OCI-LY7 (cell line): ENCODE results near the gene CLASP2. TPM values are rescaled to one million over a fixed set of nuclear protein-coding genes. Genes with fewer than 3 reads are reported as not detected.

Experiments
- BruUV-seq: library from RNA; stranded (reverse); fragments of 400-500 nt; replicated peaks from 2 replicates; lab custom pipeline; 2021; lab: Mats Ljungman, UMichigan
- CTCF ChIA-PET: fragments of 300-600 bp; sonication (Branson Sonifier 250); formaldehyde crosslinking; loops from one replicate; lab custom pipeline; 2022; ENCODE audit warnings: antibody characterized with exemption; ENCODE audit not compliant: unreplicated experiment; lab: Charles Lee
- POLR2A ChIA-PET: fragments of 300-600 bp; sonication (Branson Sonifier 250); formaldehyde crosslinking; loops from one replicate; lab custom pipeline; 2022; ENCODE audit warnings: antibody characterized with exemption; lab: Charles Lee
- DNase-seq: peaks from one replicate; pipeline ENCODE4 v3.0.0-alpha.2; 2015; ENCODE audit warnings: low spot score
- H2AFZ ChIP-seq: fragments of 200-600 bp; sonication (generic), shearing (Covaris generic); 2 replicates; pipeline ENCODE4 v1.6.1; 2014; ENCODE audit warnings: mild to moderate bottlenecking, antibody characterized with exemption, low read length, moderate library complexity
- H3K27ac ChIP-seq: fragments of 200-600 bp; sonication (generic); 2 replicates; pipeline ENCODE4 v1.5.1; 2014; ENCODE audit warnings: mixed run types, low read depth, mild to moderate bottlenecking, moderate library complexity, low read length, inconsistent platforms; ENCODE audit not compliant: poor library complexity, severe bottlenecking
- H3K36me3 ChIP-seq: fragments of 200-600 bp; sonication (generic); 2 replicates; pipeline ENCODE4 v1.6.1; 2014; ENCODE audit warnings: mild to moderate bottlenecking, antibody characterized with exemption, low read length, moderate library complexity, mixed read lengths; ENCODE audit not compliant: insufficient read depth
- H3K4me1 ChIP-seq: fragments of 200-600 bp; sonication (generic); 2 replicates; pipeline ENCODE4 v1.5.1; 2014; ENCODE audit warnings: mild to moderate bottlenecking, low read length; ENCODE audit not compliant: insufficient read depth, poor library complexity, severe bottlenecking
- H3K4me2 ChIP-seq: fragments of 200-600 bp; sonication (generic); 2 replicates; pipeline ENCODE4 v1.6.1; 2014; ENCODE audit warnings: mild to moderate bottlenecking, low read length
- H3K4me3 ChIP-seq: fragments of 200-600 bp; sonication (generic); 2 replicates; pipeline ENCODE4 v1.5.1; 2014; ENCODE audit warnings: mild to moderate bottlenecking, low read depth, low read length; ENCODE audit not compliant: poor library complexity, severe bottlenecking
- H3K79me2 ChIP-seq: fragments of 200-600 bp; sonication (generic); 2 replicates; pipeline ENCODE4 v1.6.1; 2016; ENCODE audit warnings: low read depth, mild to moderate bottlenecking, low read length, moderate library complexity, mixed read lengths; ENCODE audit not compliant: insufficient read depth
- H3K9me2 ChIP-seq: fragments of 200-600 bp; sonication (generic); 2 replicates; pipeline ENCODE4 v1.6.1; 2016; ENCODE audit warnings: mild to moderate bottlenecking, low read length, mixed read lengths; ENCODE audit not compliant: insufficient read depth
- H3K9me3 ChIP-seq: fragments of 200-600 bp; sonication (generic); 2 replicates; pipeline ENCODE4 v1.6.1; 2014; ENCODE audit warnings: mild to moderate bottlenecking, mixed run types, low read length, mixed read lengths
- H4K20me1 ChIP-seq: fragments of 200-600 bp; sonication (generic); 2 replicates; pipeline ENCODE4 v1.6.1; 2014; ENCODE audit warnings: mild to moderate bottlenecking, antibody characterized with exemption, low read length, moderate library complexity, mixed read lengths; ENCODE audit not compliant: insufficient read depth
- EZH2phosphoT487 ChIP-seq: fragments of 200-600 bp; sonication (generic); IDR thresholded peaks from 2 replicates; pipeline ENCODE4 v1.6.1; 2018; ENCODE audit warnings: low read depth, borderline replicate concordance, mild to moderate bottlenecking, mixed run types, antibody characterized with exemption, low read length, moderate library complexity, mixed read lengths
- intact Hi-C: fragments of 100-400 bp; cut with micrococcal nuclease; formaldehyde crosslinking; loops from one replicate; pipeline ENCODE4 v1.10.0; 2022; ENCODE audit not compliant: unreplicated experiment
- total RNA-seq, 2 experiments: library from RNA; depleted of rRNA in 1 of 2; stranded (reverse); fragments of >200 nt in 1 of 2; shearing (Covaris generic) in 1 of 2; gene quantifications; 2 replicates each; pipeline ENCODE4 v1.2.3, GENCODE V29; 2014 to 2022
- TF ChIP-seq, protein P1 (sequence below): fragments of 200-600 bp; sonication (generic); conservative IDR thresholded peaks from 2 replicates; pipeline ENCODE4 v1.5.1; 2014; ENCODE audit warnings: mild to moderate bottlenecking, antibody characterized with exemption, low read length, moderate library complexity, mixed read lengths

Gene CLASP2
- total RNA-seq, 2 experiments from 2014 or later: 95.5 to 99.1 TPM

DNA sequence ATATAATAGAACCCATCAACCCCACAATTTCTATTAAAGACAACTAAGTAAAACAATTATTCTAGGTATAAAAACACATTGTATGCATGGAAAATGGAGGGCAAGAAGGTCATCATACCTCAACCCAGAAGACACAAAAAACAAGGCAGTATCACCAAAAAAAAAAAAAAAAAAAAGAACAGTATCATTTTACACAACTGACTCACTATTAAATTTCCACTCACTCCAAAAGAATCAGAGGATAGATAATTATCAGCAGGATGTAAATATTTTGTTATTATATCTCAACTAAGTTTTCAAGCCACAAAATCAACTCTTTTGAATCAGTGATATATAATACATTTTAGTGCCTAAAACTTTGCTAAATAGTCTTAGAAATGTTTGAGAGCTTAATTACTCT is 55.0 kb downstream of the CLASP2 start:
- no peak for TF ChIP-seq EZH2phosphoT487
- TF ChIP-seq, protein P1, sequence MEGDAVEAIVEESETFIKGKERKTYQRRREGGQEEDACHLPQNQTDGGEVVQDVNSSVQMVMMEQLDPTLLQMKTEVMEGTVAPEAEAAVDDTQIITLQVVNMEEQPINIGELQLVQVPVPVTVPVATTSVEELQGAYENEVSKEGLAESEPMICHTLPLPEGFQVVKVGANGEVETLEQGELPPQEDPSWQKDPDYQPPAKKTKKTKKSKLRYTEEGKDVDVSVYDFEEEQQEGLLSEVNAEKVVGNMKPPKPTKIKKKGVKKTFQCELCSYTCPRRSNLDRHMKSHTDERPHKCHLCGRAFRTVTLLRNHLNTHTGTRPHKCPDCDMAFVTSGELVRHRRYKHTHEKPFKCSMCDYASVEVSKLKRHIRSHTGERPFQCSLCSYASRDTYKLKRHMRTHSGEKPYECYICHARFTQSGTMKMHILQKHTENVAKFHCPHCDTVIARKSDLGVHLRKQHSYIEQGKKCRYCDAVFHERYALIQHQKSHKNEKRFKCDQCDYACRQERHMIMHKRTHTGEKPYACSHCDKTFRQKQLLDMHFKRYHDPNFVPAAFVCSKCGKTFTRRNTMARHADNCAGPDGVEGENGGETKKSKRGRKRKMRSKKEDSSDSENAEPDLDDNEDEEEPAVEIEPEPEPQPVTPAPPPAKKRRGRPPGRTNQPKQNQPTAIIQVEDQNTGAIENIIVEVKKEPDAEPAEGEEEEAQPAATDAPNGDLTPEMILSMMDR: no peak
- no peak overlapping the region for H3K4me3 ChIP-seq
- BruUV-seq: no TSS peak
- H3K4me1 ChIP-seq: peaks cover 35% of the 10 kb centered on the region
- peaks cover 26% of the 10 kb centered on the region; the same call in 1 of the 2 replicates for H3K79me2 ChIP-seq
- H4K20me1 ChIP-seq: no peaks in the 10 kb centered on the region
- H3K36me3 ChIP-seq: peaks cover 11% of the 10 kb centered on the region
- POLR2A ChIA-PET: interaction anchor here (0.7 kb wide), 1 partner anchor 19 kb away, joined by 5 read pairs; no protein-coding TSS in a partner anchor
- H2AFZ ChIP-seq: no peak overlapping the region
- no peaks in the 10 kb centered on the region for H3K9me2 ChIP-seq
- H3K27ac ChIP-seq: no peak overlapping the region
- intact Hi-C loops: no loop called here
- DNase-seq: no peak
- CTCF ChIA-PET: no interaction called here
- H3K4me2 ChIP-seq: no peak overlapping the region
- no peaks in the 10 kb centered on the region for H3K9me3 ChIP-seq

DNA sequence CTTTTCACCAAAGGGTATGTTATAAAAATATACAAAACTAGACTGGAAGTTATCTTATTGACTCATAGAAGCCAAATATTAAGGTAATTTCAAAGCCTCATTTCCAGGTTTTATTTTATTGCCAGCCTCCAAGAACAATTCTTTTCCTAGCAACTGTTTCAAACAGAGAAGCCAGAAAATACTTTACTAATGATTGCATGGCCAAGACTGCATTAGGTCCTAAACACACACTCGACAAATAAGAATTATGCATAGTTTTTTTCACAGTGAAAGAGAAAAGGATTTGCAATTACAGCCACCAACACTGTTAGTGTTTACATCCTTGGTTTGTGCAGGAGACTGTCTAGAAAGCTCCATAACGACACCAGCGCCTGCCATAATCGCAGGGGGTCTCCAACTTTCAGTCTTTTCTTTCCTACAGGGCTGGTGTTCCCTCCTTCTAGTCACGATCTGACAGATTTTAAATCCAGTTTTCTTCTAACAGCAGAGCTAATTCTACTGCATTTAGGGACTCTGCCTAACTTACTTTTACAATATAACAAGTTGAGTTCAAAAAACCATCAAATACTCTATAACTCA is 58.1 kb downstream of the CLASP2 start:
- DNase-seq: no peak
- CTCF ChIA-PET: interaction anchor here (2.1 kb wide), 1 partner anchor 139 kb away, joined by 6 read pairs; the partner anchor contains the start of gene PDCD6IP
- POLR2A ChIA-PET: interaction anchor here (0.6 to 3.1 kb wide), 20 partner anchors 10 to 604 kb away, joined by 3 to 28 read pairs (median 7); partner anchors contain the start of genes CLASP2, PDCD6IP and UBP1
- Histone ChIP-seq H3K9me2 (no peaks in the 10 kb centered on the region), H3K9me3 (no peaks in the 10 kb centered on the region), H3K27ac (peak overlapping the region; percentile 71), H4K20me1 (no peaks in the 10 kb centered on the region), H3K4me3 (peak overlapping the region; percentile 61), H3K4me2 (peak overlapping the region; percentile 84), H3K36me3 (peaks cover 11% of the 10 kb centered on the region), H3K79me2 (peaks cover 47% of the 10 kb centered on the region; the same call in 1 of the 2 replicates), H2AFZ (peak overlapping the region; percentile 74; the same call in 1 of the 2 replicates), H3K4me1 (peaks cover 40% of the 10 kb centered on the region)
- intact Hi-C loops: loop anchor here (1.0 to 2.0 kb wide), 3 partner anchors 56 to 219 kb away; partner anchors contain the start of genes PDCD6IP and UBP1
- no TSS peak for BruUV-seq
- TF ChIP-seq EZH2phosphoT487: no peak
- TF ChIP-seq, protein P1: no peak
